NCI-H524 treated with DMSO at 0.1 percent for 48 hours (cell line): Measurements from ENCODE around the gene NRG2.

Experiments
- DNase-seq: peaks from one replicate; lab custom pipeline; 2025; lab: John Stamatoyannopoulos, UW

The NRG2 gene

DNA sequence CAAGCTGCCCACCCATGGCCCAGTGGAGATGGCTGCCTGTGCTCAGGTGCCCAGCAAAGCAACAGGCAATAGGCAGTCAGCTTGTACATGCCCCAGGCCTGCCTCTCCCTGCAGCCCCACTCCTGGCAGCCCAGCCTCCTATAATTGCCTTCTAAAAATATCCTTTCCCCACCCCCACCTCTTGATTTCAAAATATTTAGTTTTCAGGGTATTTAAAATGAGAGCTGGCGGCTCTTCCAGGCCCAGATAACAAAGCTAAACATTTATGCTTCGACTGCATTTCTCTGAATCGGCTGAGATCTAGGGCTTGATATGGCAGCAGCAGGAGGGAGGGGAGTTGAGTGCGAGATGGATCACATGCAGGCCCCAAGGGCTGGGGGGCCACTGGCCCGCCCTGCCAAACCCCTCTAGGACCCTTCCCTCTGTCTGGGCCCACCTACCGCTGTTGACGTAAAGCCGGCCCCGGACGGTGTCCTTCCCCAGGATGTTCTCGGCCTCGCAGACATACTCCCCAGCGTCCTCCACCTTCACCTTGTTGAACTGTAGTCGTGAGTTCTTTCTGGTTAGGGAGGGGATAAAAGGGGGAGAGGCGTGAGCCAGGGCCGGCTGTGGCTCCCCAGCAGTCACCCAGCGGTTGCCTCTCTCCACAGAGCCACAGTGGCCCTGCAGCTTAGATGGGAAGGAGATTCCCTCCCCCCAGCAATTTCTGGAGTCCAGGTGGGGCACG is 162.5 kb downstream of the NRG2 start:
- no peak for DNase-seq

DNA sequence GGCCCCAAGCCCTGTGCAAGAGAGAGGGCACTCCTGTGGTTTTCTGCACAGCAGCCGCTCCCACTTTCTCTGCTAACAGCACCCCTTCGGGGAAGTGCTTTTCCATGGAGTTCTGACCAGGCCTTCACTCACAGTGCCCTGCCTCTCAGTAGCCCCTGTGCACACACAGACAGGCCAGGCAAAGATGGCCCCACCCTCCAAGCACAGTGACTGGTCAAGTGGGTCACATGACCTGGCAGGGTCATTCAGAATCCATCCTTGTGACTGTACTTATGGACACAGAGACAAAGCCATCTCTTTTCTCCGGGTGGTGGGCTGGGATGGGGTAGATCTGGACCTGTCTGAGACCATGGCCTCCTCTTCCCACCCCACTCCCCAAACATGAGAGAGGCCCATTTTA is 165.0 kb downstream of the NRG2 start:
- DNase-seq, result no peak

- no peak for DNase-seq
Measured at GRCh38 chr5:139877129-139877597, 165.9 kb downstream of the NRG2 start.

GRCh38 chr5:139875957-139876356 is 167.1 kb downstream of the NRG2 start:
- DNase-seq, result no peak

DNA sequence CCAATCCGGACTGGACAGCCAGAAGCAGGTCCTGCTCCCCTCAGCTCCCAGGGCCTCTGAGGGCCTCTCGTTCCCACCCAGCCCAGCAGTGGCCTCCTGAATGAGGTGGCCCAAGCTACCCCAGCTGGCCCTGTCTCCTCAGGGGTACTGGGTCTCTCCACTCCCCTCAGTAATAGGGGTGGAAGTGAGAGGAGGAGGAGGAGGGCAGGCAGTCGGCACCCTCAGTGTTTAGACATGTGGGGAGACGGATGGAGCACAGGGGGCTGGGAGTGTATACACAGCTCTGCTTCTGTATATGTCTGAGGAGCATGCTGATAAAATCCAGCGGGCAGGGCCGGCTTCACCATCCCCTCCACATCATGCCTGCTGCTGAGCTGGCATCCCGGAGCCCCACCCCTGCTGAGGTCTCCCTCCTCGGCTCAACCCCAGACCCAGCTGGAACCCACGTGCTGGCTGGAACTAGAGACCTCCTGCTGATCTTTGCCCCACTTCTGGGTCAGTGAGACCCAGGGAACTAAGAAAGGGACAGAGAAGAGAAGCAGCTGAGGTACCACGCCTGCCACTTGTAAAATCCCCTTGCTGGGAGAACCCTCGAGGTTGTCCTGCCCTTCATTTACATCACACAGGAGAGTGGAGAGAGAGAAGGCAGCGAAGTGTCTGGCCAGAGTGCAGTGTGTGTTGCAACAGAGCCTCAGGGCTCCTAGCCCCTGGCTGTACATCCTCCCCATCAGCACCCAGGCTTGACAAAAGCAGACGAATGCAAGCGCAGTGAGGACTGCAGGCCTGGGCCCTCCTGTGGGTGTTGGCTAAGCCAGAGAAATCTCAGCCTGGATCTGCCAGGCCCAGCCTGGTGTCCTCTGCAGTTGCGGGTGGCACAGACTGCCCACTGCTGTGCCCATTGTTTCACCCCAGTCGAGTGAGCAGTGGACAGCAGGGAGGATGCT is 170.0 kb downstream of the NRG2 start:
- no peak for DNase-seq

DNA sequence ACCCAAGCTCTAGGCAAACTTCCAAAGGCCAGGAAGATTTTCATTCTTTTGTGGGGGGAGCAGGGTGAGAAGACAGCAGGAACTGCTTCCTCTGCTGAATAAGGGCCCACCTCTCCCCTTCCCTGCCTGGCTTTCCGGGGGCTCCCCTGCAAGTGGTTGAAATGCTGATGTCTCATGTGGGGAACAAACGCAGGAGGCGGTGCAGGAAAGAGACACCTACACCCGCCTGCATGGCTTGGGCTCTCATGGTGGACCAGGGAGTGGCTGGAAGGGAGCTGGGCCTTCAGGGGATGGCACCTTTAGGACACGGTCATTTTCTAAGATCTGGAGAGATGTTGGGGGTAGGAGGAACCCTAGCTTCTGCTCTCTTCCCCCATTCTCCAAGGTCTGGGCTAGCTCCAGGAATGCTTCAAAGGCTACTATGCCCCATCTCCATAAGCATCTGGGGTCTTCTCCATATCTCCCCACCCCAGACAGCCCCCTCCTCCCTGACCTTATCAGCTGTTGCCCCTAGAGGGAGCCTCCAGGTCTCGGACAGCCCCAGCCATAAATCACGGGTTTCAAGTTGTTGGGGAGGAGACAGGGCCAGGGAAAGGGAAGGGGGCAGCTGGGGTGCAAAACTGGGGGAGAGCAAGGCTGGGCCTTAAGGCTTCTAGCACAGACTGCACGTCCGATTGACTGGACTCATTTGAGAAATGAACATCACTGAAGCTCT is 170.9 kb downstream of the NRG2 start:
- no peak for DNase-seq

- no peak for DNase-seq
Measured at GRCh38 chr5:139871614-139872013, 171.5 kb downstream of the NRG2 start.

DNA sequence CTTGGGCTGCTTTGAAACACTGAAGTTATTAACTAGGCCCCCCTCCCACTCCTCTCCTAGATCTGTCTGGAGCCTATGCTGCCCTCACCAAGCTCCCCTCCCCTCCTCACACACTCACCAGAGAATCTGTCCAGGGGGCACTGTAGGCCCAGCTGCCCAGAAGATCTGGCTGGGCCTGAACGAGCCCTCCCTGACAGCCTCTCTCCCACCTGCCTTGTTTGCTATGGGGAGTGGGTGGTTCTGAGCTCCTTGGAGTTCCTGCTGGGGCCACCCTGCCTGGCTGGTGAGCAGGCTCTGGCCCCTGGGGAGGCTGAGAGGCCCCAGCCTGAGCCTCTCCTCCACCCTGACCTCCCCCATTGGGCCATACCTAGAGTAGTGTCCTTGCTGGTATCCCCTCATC is 172.4 kb downstream of the NRG2 start:
- DNase-seq, result no peak

DNA sequence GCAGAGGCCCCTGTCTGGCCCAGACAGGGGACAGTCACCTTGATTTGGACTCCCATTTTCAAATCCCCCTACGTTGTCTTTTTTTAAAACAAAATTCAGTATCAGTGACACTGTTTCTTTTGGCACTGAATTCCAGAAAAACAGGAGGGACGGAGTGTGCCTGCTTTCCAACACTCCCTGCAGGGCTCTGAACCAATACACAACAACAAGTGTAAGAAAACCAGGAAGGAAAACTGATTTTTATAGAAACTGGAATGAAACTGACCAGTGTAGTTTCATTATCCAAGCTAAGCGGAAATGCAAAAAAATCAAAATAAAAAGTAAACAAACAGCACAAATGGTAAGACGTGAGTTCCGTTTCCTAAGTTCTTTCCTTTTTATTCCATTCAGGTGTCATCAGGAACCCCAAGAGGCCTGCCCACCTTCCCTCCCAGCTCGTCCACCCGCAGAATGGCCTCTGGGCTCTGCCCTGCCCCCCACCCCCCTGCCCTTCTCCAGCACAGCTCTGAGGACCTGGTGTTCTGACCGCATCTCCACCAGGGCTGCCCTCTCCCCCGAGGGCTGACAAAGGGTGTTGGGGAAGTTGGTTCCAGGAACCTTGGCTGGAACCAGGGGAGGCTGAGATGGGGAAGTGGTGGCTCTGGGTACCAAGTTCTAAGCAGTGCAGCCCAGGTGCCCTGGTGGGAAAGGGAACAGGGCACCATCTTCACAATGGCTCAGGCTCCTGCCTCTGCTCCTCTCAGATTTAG is 173.9 kb downstream of the NRG2 start:
- DNase-seq, result no peak

DNA sequence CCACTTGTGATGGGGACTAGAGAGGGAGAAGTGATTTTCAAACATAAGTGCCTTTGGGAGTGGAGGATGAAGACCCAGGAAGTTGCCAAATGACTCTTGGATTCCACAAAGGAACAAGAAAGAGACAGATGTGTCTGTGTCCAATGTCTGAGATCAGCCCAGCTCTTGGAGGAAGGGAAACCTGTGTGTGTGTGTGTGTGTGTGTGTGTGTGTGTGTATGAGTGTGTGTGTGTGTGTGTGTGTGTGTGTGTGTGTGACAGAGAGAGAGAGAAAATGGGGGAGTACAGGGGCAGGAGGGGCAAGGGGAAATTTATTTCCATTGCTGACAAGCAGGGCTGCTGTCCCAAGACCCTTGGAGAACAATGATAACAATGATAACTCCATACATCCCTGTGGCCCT is 175.5 kb downstream of the NRG2 start:
- no peak for DNase-seq

DNA sequence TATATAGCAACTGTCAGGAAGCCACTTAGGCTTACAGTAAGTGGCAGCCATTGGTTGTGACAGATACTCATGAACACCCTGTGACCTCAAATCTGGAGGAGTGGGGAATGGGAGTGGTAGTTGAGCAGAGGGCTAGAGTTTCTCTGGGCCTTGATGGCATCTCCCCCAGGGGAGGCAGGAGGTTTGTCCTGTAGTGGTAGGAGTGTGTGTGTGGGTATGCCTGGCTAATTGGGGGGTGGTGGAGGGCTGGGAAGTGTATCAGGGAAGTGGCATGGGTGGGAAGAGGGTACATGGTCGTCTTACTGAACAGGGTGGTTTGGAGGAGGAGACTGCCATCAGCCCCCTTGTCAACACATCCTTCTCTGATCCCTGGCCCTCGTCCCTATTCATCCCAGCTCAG is 176.0 kb downstream of the NRG2 start:
- DNase-seq, result no peak

DNA sequence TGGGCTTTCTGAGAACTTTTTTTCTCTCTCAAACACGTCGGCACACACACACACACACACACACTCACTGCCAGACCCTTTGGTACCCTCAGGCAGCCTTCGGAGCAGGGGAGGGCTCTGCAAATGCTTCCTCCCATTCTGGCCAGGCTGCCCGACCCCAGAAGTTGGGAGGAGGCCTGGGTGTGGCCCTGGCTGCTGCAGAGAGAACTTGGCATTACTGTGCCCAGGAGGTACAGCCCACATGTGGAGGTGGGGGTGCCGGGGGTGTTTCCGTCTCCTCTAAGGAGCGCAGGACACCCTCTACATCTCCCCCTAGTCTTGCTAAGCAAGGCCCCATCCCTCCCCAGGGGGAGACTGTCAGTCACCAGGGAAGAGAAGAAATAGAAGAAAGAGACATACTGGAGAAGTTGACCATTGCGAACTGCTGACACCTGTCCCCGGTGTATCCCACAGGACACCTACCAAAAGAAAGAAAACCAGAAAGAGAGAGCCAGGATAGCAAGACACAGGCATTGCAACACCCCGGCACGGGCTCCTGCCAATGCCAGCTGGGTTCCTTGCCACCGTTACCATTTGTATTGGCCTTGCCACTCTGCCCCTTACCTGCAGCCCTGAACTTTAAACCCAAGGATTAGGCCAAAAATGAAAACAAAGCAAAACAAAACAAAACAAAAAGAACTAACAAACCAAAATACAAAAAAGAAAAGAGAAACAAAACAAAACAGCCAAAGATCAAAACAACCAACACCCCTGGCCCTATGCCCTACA is 178.2 kb downstream of the NRG2 start:
- no peak for DNase-seq

DNA sequence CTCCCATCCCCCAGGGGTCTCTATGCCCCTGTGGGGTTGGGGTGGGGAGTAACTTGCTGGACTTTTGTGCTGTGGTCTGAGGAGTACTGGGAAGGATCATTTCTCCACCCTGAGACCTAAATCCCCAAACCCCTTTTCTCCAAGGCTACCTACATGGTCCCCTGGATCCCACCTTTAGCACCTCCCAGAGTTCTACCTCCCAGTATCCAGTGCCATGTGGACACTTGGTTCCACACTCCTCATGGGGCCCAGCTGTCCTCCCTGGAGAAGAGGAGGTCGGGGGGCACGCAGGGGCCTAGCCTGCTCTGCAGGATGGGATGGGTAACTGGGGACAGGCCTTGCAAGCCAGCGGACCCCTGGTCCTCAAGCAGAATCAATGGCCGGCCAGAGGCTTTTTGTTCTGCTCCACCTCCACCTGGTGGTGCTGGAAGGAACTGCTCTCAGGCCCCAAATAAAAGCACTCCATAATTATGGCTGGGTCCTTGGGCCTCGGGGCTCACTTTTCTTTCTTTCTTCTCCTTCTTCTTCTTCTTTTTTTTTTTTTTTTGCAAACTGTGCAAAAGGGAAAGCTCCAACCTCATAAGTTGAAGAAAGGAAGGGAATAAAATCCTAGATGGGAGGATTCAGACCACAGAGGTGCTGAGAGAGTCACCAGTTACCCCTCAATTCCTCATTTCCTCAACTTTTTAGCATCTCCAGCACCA is 179.1 kb downstream of the NRG2 start:
- no peak for DNase-seq

DNA sequence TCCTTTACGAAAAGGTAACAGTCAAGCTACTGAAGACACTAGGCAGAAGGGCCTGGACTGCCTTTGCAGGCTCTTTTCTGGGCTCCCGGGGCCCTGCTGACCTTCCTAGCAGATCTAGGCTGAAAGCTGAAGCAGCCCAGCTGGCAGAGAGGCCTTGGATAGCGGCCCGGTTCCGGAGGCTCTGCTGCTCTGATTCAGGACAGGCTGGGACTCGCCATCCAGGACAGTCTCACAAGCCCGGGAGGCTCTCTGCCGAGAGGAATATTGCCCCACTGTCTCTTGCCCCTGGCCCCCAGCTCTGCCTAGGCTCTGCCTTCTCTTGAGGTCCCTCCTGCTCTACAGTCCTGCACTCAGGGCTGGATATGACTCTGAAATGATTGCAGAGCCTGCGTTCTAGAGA is 179.7 kb downstream of the NRG2 start:
- no peak for DNase-seq

DNA sequence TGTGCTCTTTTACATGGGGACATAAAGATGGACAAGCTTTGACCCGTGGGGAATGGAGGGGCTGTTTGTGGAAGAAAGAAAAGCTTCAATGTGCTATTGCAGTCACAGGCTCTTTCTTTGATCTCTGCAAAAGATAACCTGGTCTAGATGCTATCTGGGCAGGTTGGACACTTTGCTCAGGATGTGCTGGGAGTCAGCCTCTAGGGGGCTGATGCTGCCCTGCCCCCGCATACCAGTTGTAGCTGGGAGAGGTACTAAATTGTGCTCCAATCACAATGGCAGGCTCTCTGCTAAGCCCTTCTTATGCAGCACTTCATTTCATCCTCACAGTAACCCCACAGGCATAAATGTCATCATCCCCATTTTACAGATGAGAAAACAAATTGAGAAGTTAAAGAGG is 180.3 kb downstream of the NRG2 start:
- no peak for DNase-seq

DNA sequence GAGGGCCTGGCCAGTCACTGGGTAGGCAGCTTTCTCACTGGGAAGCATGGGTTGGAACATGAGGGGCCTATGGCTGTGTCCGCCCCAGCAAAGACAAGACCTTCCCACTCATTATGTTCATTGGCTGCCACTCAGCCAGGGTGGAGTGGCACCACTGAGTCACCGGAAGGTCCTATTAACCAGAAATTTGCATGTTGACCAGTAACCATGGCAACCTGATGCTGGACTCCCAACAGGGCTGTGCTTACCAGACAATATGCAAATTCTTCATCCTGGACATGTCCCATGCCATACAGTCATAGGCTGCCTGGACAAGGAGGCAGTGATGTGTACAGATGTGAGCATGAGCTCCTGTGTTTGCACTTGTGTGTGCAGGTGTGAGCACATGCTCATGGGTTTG is 180.8 kb downstream of the NRG2 start:
- no peak for DNase-seq

GRCh38 chr5:139861889-139862207 is 181.3 kb downstream of the NRG2 start:
- no peak for DNase-seq

GRCh38 chr5:139861021-139861888 is 181.8 kb downstream of the NRG2 start:
- DNase-seq, result no peak

GRCh38 chr5:139859013-139859412 is 184.1 kb downstream of the NRG2 start:
- DNase-seq, result no peak

DNA sequence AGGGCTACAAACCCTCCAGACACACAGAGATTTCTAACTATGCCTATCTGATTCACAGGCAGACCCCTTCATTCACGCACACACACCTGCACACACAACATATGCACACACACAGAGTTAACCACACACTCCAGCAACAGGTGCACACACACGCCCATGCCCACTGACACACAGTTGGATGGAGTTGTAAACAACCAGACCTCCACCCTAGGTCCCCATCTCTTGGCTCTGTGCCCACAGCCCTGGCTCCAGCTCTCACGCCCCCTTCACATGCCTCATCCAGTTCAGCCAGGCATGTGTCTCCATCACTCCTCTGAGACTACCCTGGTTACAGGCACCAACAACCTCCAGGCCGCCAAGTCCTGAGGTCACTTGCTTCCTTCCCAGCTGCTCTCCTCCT is 186.4 kb downstream of the NRG2 start:
- no peak for DNase-seq
